ENCODE measurements around the gene B3GALT2. TPM values are rescaled to one million over a fixed set of nuclear protein-coding genes. Genes with fewer than 3 reads are reported as not detected.

The B3GALT2 gene
- total and polyA plus RNA-seq, 12 donors: 19.0 to 102 (median 49.3) TPM

GRCh38 chr1:193144361-193144938 is 42.0 kb downstream of the B3GALT2 start:
- H3K36me3 ChIP-seq: peaks cover 0 to 96% (median 27%) of the 10 kb centered on the region in 9 donors
- no peak overlapping the region for H3K4me3 ChIP-seq
- no peaks in the 10 kb centered on the region for H3K27me3 ChIP-seq
- no peaks in the 10 kb centered on the region for H3K9me3 ChIP-seq
- TF ChIP-seq, protein P1, sequence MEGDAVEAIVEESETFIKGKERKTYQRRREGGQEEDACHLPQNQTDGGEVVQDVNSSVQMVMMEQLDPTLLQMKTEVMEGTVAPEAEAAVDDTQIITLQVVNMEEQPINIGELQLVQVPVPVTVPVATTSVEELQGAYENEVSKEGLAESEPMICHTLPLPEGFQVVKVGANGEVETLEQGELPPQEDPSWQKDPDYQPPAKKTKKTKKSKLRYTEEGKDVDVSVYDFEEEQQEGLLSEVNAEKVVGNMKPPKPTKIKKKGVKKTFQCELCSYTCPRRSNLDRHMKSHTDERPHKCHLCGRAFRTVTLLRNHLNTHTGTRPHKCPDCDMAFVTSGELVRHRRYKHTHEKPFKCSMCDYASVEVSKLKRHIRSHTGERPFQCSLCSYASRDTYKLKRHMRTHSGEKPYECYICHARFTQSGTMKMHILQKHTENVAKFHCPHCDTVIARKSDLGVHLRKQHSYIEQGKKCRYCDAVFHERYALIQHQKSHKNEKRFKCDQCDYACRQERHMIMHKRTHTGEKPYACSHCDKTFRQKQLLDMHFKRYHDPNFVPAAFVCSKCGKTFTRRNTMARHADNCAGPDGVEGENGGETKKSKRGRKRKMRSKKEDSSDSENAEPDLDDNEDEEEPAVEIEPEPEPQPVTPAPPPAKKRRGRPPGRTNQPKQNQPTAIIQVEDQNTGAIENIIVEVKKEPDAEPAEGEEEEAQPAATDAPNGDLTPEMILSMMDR (IDR thresholded peaks at IDR 0.05): no peak
- no peak for DNase-seq
- no peak for ATAC-seq
- no peak overlapping the region for H3K27ac ChIP-seq
- 78 to 80% methylated on average over 5 of the region's 5 CpGs for WGBS, 2 donors
- H3K4me1 ChIP-seq: peaks cover 0 to 8% (median 0%) of the 10 kb centered on the region in 9 donors
- intact Hi-C loops (cut with DNase I): no loop called here

- intact Hi-C loops (cut with DNase I): no loop called here
- DNase-seq (no peak), ATAC-seq (no peak)
- Histone ChIP-seq H3K27ac (no peak overlapping the region), H3K4me3 (no peak overlapping the region), H3K36me3 (peaks cover 0 to 96% (median 24%) of the 10 kb centered on the region in 9 donors), H3K4me1 (peaks cover 0 to 8% (median 0%) of the 10 kb centered on the region in 9 donors), H3K9me3 (no peaks in the 10 kb centered on the region), H3K27me3 (no peaks in the 10 kb centered on the region)
- WGBS, 2 donors: 79 to 93% methylated on average over 1 of the region's 1 CpG
- TF ChIP-seq, protein P1 (IDR thresholded peaks at IDR 0.05): peak in 6 of 9 donors; percentile 23 to 56 (median 46)
These were observed 43.1 kb downstream of the B3GALT2 start for GRCh38 chr1:193143285-193143684.

- TF ChIP-seq, protein P1 (IDR thresholded peaks at IDR 0.05): no peak
- Histone ChIP-seq H3K4me3 (no peak overlapping the region), H3K27ac (no peak overlapping the region), H3K27me3 (no peaks in the 10 kb centered on the region), H3K9me3 (no peaks in the 10 kb centered on the region), H3K4me1 (peaks cover 0 to 8% (median 0%) of the 10 kb centered on the region in 9 donors), H3K36me3 (peaks cover 0 to 95% (median 25%) of the 10 kb centered on the region in 9 donors)
- WGBS, 2 donors: 52 to 55% methylated on average over 2 of the region's 2 CpGs
- intact Hi-C loops (cut with DNase I): no loop called here
- DNase-seq (no peak), ATAC-seq (no peak)
These were observed 44.0 kb downstream of the B3GALT2 start for GRCh38 chr1:193142409-193142808.

DNA sequence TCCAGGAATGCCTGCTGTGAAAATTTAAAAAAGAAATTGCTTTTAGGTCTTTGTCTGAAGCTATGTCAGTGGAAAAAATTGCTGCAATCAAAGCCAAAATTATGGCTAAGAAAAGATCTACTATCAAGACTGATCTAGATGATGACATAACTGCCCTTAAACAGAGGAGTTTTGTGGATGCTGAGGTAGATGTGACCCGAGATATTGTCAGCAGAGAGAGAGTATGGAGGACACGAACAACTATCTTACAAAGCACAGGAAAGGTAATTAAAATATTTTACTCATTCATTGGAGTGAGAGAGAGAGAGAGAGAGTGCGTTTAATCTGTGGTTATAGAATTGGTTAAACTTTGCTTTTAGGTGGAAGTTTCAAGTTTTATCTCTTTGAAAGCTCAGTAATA is 44.6 kb downstream of the B3GALT2 start:
- H3K4me3 ChIP-seq: no peak overlapping the region
- DNase-seq: no peak
- peaks cover 0 to 8% (median 0%) of the 10 kb centered on the region in 9 donors for H3K4me1 ChIP-seq
- WGBS, 2 donors: 78 to 80% methylated on average over 3 of the region's 3 CpGs
- H3K27me3 ChIP-seq: no peaks in the 10 kb centered on the region
- no peak for ATAC-seq
- H3K36me3 ChIP-seq: peaks cover 0 to 95% (median 25%) of the 10 kb centered on the region in 9 donors
- H3K9me3 ChIP-seq: no peaks in the 10 kb centered on the region
- TF ChIP-seq, protein P1 (IDR thresholded peaks at IDR 0.05): no peak
- H3K27ac ChIP-seq: no peak overlapping the region
- intact Hi-C loops (cut with DNase I): no loop called here
